MCF 10A (cell line): Measurements from ENCODE around the gene C20orf204. TPM values are rescaled to one million over a fixed set of nuclear protein-coding genes. Genes with fewer than 3 reads are reported as not detected.

Source experiments
- BruUV-seq: library from RNA; stranded (reverse); fragments of 400-500 nt; replicated peaks from 2 replicates; lab custom pipeline; 2021; lab: Mats Ljungman, UMichigan
- CTCF ChIA-PET: fragments of 300-600 bp; sonication (Branson Sonifier 250); formaldehyde crosslinking; extraction: SDS; loops from one replicate; lab custom pipeline; 2021; ENCODE audit warnings: antibody characterized with exemption, inconsistent platforms; lab: Yijun Ruan, JAX
- POLR2A ChIA-PET: fragments of 300-600, 350-650 bp; sonication (Branson Sonifier 250); formaldehyde crosslinking; extraction: SDS; loops from one replicate; lab custom pipeline; 2020; ENCODE audit warnings: antibody characterized with exemption, inconsistent platforms; lab: Yijun Ruan, JAX
- DNase-seq: peaks from one replicate; pipeline ENCODE4 v3.0.0-alpha.2; 2018; ENCODE audit not compliant: unreplicated experiment
- H3K27ac Mint-ChIP-seq: one replicate; pipeline ENCODE4 v1.8.0; 2022; ENCODE audit warnings: mild to moderate bottlenecking, low read depth, mixed read lengths; ENCODE audit not compliant: unreplicated experiment
- H3K27me3 Mint-ChIP-seq: one replicate; pipeline ENCODE4 v1.8.0; 2022; ENCODE audit warnings: mixed read lengths; ENCODE audit not compliant: insufficient read depth, unreplicated experiment
- H3K36me3 Mint-ChIP-seq: one replicate; pipeline ENCODE4 v1.8.0; 2022; ENCODE audit warnings: mild to moderate bottlenecking, moderate library complexity, mixed read lengths; ENCODE audit not compliant: insufficient read depth, unreplicated experiment
- H3K4me1 Mint-ChIP-seq: one replicate; pipeline ENCODE4 v1.8.0; 2022; ENCODE audit warnings: mixed read lengths; ENCODE audit not compliant: insufficient read depth, unreplicated experiment
- H3K4me3 Mint-ChIP-seq: one replicate; pipeline ENCODE4 v1.8.0; 2022; ENCODE audit warnings: mild to moderate bottlenecking, moderate library complexity, mixed read lengths; ENCODE audit not compliant: unreplicated experiment
- H3K9me3 Mint-ChIP-seq: one replicate; pipeline ENCODE4 v1.8.0; 2022; ENCODE audit warnings: mixed read lengths; ENCODE audit not compliant: unreplicated experiment
- intact Hi-C: fragments of 100-400 bp; cut with micrococcal nuclease; formaldehyde crosslinking; loops from 2 replicates; pipeline ENCODE4 v1.14.1; 2022
- total RNA-seq: library from RNA; stranded (reverse); gene quantifications from 2 replicates; pipeline ENCODE4 v1.2.3, GENCODE V29; 2022
- TF ChIP-seq, protein P1 (sequence below): fragments of 200-600 bp; IDR thresholded peaks from one replicate; pipeline ENCODE4 v1.8.0; 2022; ENCODE audit warnings: antibody characterized with exemption, mild to moderate bottlenecking; ENCODE audit not compliant: unreplicated experiment

C20orf204 gene
- total RNA-seq, 1 experiment from 2014 or later, result 1.1 TPM

DNA sequence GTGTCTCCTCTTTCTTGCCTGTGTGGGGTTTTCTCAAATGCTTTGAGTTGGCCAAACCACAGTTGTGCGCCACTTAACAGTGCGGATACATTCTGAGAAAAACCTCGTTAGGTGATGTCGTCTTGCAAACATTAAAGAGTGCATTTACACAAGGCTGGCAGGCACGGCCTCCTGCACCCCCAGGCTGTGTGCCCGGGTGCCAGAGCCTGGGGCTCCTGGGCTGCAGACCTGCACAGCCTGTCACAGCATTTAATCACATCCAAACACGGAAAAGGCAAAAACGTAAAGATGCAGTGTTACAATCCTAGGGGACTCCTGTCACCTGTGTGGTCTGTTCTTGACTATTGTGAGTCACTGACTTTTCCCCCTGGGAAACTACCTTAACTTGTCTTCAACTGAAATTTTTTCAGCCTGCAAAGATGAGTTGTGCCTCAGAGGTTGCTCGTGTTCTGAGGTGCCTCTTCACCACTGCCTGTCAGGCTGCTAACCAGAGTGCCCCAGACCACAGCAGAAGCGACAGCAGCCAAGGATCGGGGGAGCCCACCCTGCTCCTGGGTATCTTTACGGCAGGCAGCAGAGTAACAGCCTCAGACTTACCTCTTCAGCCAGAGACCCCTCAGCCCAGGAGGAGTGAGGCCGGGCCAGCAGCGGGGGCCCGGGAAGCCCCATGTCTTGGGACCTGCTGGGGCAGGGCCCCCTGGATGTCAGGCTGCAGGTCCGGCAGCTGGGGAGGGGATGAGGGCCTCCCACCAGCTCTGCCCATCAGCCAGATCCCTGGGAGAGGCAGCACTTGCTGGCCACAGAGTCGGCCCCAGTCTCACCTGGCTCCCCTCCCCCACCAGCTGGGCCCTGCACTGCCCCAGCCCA, 683 bp upstream of the C20orf204 start:
- peaks cover 4% of the 10 kb centered on the region for H3K4me1 Mint-ChIP-seq
- H3K4me3 Mint-ChIP-seq, result no peak overlapping the region
- TF ChIP-seq, protein P1, sequence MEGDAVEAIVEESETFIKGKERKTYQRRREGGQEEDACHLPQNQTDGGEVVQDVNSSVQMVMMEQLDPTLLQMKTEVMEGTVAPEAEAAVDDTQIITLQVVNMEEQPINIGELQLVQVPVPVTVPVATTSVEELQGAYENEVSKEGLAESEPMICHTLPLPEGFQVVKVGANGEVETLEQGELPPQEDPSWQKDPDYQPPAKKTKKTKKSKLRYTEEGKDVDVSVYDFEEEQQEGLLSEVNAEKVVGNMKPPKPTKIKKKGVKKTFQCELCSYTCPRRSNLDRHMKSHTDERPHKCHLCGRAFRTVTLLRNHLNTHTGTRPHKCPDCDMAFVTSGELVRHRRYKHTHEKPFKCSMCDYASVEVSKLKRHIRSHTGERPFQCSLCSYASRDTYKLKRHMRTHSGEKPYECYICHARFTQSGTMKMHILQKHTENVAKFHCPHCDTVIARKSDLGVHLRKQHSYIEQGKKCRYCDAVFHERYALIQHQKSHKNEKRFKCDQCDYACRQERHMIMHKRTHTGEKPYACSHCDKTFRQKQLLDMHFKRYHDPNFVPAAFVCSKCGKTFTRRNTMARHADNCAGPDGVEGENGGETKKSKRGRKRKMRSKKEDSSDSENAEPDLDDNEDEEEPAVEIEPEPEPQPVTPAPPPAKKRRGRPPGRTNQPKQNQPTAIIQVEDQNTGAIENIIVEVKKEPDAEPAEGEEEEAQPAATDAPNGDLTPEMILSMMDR, result no peak
- H3K36me3 Mint-ChIP-seq, result peaks cover 49% of the 10 kb centered on the region
- ChIA-PET POLR2A (no interaction called here), CTCF (interaction anchor here (0.8 to 10.8 kb wide), 4 partner anchors 9 to 86 kb away, joined by 3 to 284 read pairs (median 7); partner anchors contain the start of gene TCEA2)
- BruUV-seq, result no TSS peak
- intact Hi-C loops, result no loop called here
- H3K9me3 Mint-ChIP-seq, result no peaks in the 10 kb centered on the region
- H3K27me3 Mint-ChIP-seq, result no peaks in the 10 kb centered on the region
- no peak overlapping the region for H3K27ac Mint-ChIP-seq
- no peak for DNase-seq

DNA sequence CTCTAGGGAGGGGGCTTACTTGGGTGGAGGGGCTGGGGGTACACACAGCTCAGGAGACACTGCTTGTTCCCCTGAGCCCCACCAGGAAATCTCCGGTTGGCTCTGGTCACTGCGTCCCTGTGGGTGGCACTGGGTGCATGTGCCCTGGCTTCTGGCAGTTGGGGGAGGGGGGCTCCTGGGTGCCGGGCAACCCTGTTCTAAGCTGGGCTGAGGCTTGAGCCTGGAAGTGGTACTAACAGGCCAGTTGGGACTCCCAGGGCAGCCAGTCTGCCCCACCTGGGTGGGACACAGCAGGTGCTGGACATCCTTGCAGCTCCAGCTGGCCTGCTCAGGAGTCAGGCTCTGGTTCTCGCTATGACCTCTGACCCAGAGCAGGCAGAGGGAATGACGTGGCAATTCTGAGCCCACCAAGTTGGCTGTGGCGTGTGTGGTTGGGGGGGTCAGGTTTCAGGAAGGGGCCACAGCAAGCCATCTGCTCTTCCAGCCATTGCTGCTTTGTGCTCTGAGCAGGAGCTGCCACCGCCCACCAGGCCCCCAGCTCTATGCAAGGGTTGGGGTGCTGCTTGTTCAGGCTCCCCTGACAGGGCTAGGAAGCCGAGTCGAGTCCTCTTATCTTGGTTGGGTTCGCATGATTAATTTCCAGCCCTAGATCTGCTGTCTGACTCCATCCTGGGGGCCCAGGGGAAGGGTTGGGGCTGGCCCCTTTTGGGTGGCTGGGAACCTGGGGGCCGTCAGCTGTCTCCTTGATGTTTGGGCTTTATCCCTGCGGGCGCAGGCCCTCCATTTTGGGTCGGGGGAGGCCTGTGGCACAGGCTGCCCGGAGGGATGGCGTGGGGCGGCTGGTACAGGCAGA, 590 bp downstream of the C20orf204 start:
- POLR2A ChIA-PET, result interaction anchor here (1.3 to 1.6 kb wide), 2 partner anchors 26 to 56 kb away, joined by 5 to 7 read pairs; partner anchors contain the start of gene PRPF6
- BruUV-seq, result no TSS peak
- CTCF ChIA-PET, result interaction anchor here (0.7 to 10.8 kb wide), 11 partner anchors 8 to 171 kb away, joined by 3 to 284 read pairs (median 5); partner anchors contain the start of gene TCEA2
- peaks cover 43% of the 10 kb centered on the region for H3K36me3 Mint-ChIP-seq
- TF ChIP-seq, protein P1, result no peak
- no peak overlapping the region for H3K4me3 Mint-ChIP-seq
- DNase-seq, result no peak
- intact Hi-C loops, result no loop called here
- H3K27me3 Mint-ChIP-seq, result no peaks in the 10 kb centered on the region
- peaks cover 9% of the 10 kb centered on the region for H3K4me1 Mint-ChIP-seq
- H3K9me3 Mint-ChIP-seq, result no peaks in the 10 kb centered on the region
- H3K27ac Mint-ChIP-seq, result no peak overlapping the region

- Mint-ChIP-seq H3K27me3 (no peaks in the 10 kb centered on the region), H3K27ac (no peak overlapping the region), H3K36me3 (peaks cover 38% of the 10 kb centered on the region), H3K4me3 (no peak overlapping the region), H3K4me1 (peaks cover 9% of the 10 kb centered on the region), H3K9me3 (no peaks in the 10 kb centered on the region)
- ChIA-PET CTCF (interaction anchor here (0.6 to 10.8 kb wide), 10 partner anchors 9 to 171 kb away, joined by 3 to 284 read pairs (median 8); partner anchors contain the start of gene TCEA2), POLR2A (interaction anchor here (0.6 to 1.6 kb wide), 3 partner anchors 27 to 225 kb away, joined by 3 to 7 read pairs (median 5); partner anchors contain the start of gene PRPF6)
- no peak for DNase-seq
- intact Hi-C loops, result no loop called here
- no TSS peak for BruUV-seq
- TF ChIP-seq, protein P1, result no peak
Observed at GRCh38 chr20:64037199-64037497, 1.2 kb downstream of the C20orf204 start.
